Pancreas (tissue), 10 donors: ENCODE results near the gene LMOD1. TPM values are rescaled to one million over a fixed set of nuclear protein-coding genes. Genes with fewer than 3 reads are reported as not detected.

Experiments
- ATAC-seq, 4 donors: fragments of 200-7000 bp; cut with Tn5 transposase; one replicate each; pipeline versions ENCODE4 v1.8.0 to v1.9.1; 2020; ENCODE audit warnings: mild to moderate bottlenecking in 4 of 4, moderate library complexity in 4 of 4
- DNase-seq, 6 donors: peaks; one replicate each; pipeline ENCODE4 v3.0.0-alpha.2; 2020
- FAIRE-seq: peaks from 2 replicates; lab custom pipeline; 2012; peaks lifted over from hg19 to GRCh38; lab: Jason Lieb, UNC
- H3K27ac ChIP-seq, 4 donors: fragments of 200-600 bp; sonication (generic); 1 replicate in 3 of 4; 2 replicates in 1 of 4; pipeline versions ENCODE4 v1.5.0 to v1.8.0; 2020
- H3K27me3 ChIP-seq, 4 donors: fragments of 200-600 bp; one replicate each; pipeline ENCODE4 v1.8.0; 2021
- H3K36me3 ChIP-seq, 3 donors: fragments of 200-600 bp; sonication (generic) in 1 of 3; one replicate each; pipeline versions ENCODE4 v1.5.0 to v1.8.0; 2020 to 2021
- H3K4me1 ChIP-seq, 3 donors: fragments of 200-600 bp; one replicate each; pipeline ENCODE4 v1.8.0; 2021
- H3K4me3 ChIP-seq, 4 donors: fragments of 200-600 bp; sonication (generic) in 2 of 4; one replicate each; pipeline versions ENCODE4 v1.5.0 to v1.8.0; 2020 to 2021
- H3K9me3 ChIP-seq, 4 donors: fragments of 200-600 bp; one replicate each; pipeline ENCODE4 v1.8.0; 2021
- WGBS, 2 donors: extraction: QIAGEN DNeasy Blood & Tissue Kit; methylation state at CpG; one replicate each; pipeline ENCODE4 v1.1.7; 2013; 5-methylcytosine and 5-hydroxymethylcytosine counted together
- intact Hi-C, 3 donors: fragments of 100-400 bp; cut with DNase I; formaldehyde crosslinking; loops; one replicate each; pipeline versions ENCODE4 v1.11.1 to v1.14.2; 2022
- polyA plus RNA-seq, 2 donors: library from polyadenylated mRNA; stranded (reverse); fragments of 200-250 nt; gene quantifications; one replicate each; pipeline ENCODE4 v1.2.3, GENCODE V29; 2013
- total RNA-seq, 6 donors: library from RNA; stranded (reverse); fragmentation: NEBNext Ultra II Directional in 4 of 6; extraction: Animal tissue kit (Norgen Biotek cat#: 25700) in 4 of 6; gene quantifications; one replicate each; pipeline versions ENCODE4 v1.2.1 to v1.2.4, GENCODE V29; 2021 to 2023
- TF ChIP-seq, protein P1 (sequence below), 4 donors: fragments of 200-600 bp; sonication (generic) in 3 of 4; IDR thresholded peaks; one replicate each; pipeline versions ENCODE4 v1.5.0 to v1.8.0; 2021; ENCODE audit warnings: antibody characterized with exemption in 4 of 4
- donor health status: healthy with polysubstance abuse.
- donor health status: DM: no; HTN: no; CAD: no; lungs with moderate emphysema.
- donor health status: DM: no; HTN: no; CAD: no.
- donor health status: control.
- donor health status: control.
- donor health status: Bipolar disorder and iron deficiency.
- donor health status: DM: yes; HTN: yes; CAD: no.
- donor health status: DM: no; HTN: no; CAD: no.
- donor health status: DM: no; HTN: no; CAD: no.
- donor health status: DM: yes; HTN: yes; CAD: no.

LMOD1 gene
- 1 to 10 TPM in 5 of 6 donors, under 1 TPM in 1; 0.67 to 4.5 (median 1.7) TPM for total RNA-seq
- 10 to 100 TPM in 1 of 2 donors, 1 to 10 TPM in 1; 7.1 to 13.6 TPM for polyA plus RNA-seq

DNA sequence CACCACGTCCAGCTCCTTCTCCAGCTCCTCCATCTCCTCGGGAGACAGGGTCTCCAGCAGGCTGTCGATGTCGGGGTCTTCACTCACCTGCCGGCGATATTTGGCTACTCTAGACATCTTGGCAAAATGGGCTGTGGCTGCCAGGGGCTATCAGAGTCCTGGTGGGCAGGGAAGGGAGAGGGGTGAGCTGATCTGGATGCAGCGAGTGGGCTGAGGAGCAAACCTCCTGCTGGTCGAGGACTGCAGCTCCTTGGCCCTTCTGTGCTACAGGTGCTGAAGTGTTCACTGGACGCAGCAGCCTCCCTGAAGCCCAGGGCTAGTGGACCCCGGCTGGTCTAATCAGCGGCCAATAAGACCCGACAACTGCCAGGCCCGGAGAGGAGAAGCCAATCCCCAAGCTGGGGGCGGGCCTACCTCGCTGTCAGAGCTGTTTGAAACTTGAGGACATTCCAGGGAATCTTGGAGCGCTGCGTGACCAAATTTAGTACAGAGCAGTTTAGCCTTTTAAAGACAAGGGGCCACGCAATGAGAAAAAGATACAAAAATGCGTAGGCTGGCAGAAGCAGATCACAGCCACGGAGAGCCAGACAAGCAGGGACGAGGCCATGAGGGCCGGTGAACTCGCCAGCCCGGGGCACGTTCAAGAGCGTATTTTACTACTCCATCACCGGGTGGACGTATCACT, at the start of gene LMOD1:
Gene LMOD1 (minus strand): TSS at position 325 of the 685 bp plus-strand sequence. CDS start 208 bp downstream, at position 117.
- WGBS, 2 donors: 5 to 8% methylated on average over 28 of the region's 28 CpGs
- FAIRE-seq (peak; percentile 49), DNase-seq (peak; percentile 48 to 82 (median 69)), ATAC-seq (peak; percentile 88 to 99 (median 94))
- Histone ChIP-seq H3K36me3 (no peaks in the 10 kb centered on the region), H3K27me3 (peaks cover 0 to 4% (median 0%) of the 10 kb centered on the region in 4 donors), H3K9me3 (no peaks in the 10 kb centered on the region), H3K27ac (peak within 1 kb of the TSS in 1 of 4 donors; percentile 37), H3K4me3 (peak within 1 kb of the TSS in 2 of 4 donors; percentile 12 to 29), H3K4me1 (no peaks in the 10 kb centered on the region)
- TF ChIP-seq, protein P1, sequence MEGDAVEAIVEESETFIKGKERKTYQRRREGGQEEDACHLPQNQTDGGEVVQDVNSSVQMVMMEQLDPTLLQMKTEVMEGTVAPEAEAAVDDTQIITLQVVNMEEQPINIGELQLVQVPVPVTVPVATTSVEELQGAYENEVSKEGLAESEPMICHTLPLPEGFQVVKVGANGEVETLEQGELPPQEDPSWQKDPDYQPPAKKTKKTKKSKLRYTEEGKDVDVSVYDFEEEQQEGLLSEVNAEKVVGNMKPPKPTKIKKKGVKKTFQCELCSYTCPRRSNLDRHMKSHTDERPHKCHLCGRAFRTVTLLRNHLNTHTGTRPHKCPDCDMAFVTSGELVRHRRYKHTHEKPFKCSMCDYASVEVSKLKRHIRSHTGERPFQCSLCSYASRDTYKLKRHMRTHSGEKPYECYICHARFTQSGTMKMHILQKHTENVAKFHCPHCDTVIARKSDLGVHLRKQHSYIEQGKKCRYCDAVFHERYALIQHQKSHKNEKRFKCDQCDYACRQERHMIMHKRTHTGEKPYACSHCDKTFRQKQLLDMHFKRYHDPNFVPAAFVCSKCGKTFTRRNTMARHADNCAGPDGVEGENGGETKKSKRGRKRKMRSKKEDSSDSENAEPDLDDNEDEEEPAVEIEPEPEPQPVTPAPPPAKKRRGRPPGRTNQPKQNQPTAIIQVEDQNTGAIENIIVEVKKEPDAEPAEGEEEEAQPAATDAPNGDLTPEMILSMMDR (IDR thresholded peaks at IDR 0.05): no peak
- intact Hi-C loops: no loop called here

GRCh38 chr1:201990427-201990826, 44.1 kb upstream of the LMOD1 start:
- peaks cover 0 to 11% (median 11%) of the 10 kb centered on the region in 3 donors for H3K36me3 ChIP-seq
- peaks cover 0 to 10% (median 6%) of the 10 kb centered on the region in 3 donors for H3K4me1 ChIP-seq
- TF ChIP-seq, protein P1 (IDR thresholded peaks at IDR 0.05): no peak
- peak overlapping the region in 2 of 4 donors; percentile 34 to 41 for H3K27ac ChIP-seq
- no peaks in the 10 kb centered on the region for H3K9me3 ChIP-seq
- intact Hi-C loops: no loop called here
- no peak for FAIRE-seq
- ATAC-seq: peak; percentile 83 to 96 (median 91)
- DNase-seq: peak in 4 of 6 donors; percentile 58 to 74 (median 66)
- H3K4me3 ChIP-seq: no peak overlapping the region
- no peaks in the 10 kb centered on the region for H3K27me3 ChIP-seq
- 11 to 20% methylated on average over 6 of the region's 6 CpGs for WGBS, 2 donors

DNA sequence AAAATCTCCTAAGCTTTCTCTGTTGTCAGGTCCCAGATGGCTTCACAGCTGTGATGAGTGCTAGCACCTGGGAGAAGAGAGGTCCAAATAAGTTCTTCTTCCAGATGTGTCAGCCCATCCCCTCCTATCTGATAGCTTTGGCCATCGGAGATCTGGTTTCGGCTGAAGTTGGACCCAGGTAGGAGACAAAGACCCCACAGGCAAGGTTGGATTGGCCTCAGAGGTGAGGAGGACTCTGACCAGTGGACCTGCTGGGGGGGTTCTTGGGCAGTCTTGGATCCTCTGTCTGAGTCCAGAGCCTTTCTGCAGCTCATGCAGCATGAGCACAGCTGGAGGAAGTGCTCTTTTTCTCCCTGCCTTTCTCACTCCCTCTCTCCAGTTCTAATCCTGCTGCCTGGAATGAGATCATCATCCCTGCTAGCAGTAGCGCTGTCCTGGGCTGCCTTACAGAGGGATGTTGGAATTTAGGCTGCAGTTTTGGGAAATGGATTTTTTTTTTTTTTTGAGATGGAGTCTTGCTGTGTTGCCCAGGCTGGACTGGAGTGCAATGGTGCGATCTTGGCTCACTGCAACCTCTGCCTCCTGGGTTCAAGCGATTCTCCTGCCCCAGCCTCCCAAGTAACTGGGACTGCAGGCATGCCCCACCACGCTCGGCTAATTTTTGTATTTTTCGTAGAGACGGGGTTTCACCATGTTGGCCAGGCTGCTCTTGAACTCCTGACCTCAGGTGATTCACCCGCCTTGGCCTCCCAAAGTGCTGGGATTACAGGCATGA, 43.2 kb upstream of the LMOD1 start:
- 96 to 97% methylated on average over 10 of the region's 10 CpGs for WGBS, 2 donors
- Histone ChIP-seq H3K27me3 (no peaks in the 10 kb centered on the region), H3K4me1 (peaks cover 0 to 10% (median 6%) of the 10 kb centered on the region in 3 donors), H3K4me3 (no peak overlapping the region), H3K36me3 (peaks cover 0 to 11% (median 11%) of the 10 kb centered on the region in 3 donors), H3K9me3 (no peaks in the 10 kb centered on the region), H3K27ac (peak overlapping the region in 1 of 4 donors; percentile 41)
- no peak for ATAC-seq
- TF ChIP-seq, protein P1 (IDR thresholded peaks at IDR 0.05): no peak
- intact Hi-C loops: no loop called here
- no peak for FAIRE-seq
- no peak for DNase-seq

GRCh38 chr1:201988601-201989000, 42.3 kb upstream of the LMOD1 start:
- ATAC-seq (no peak), FAIRE-seq (no peak), DNase-seq (no peak)
- Histone ChIP-seq H3K9me3 (no peaks in the 10 kb centered on the region), H3K27me3 (no peaks in the 10 kb centered on the region), H3K27ac (no peak overlapping the region), H3K4me1 (peaks cover 0 to 15% (median 6%) of the 10 kb centered on the region in 3 donors), H3K36me3 (peaks cover 0 to 11% (median 11%) of the 10 kb centered on the region in 3 donors), H3K4me3 (no peak overlapping the region)
- 78 to 88% methylated on average over 7 of the region's 7 CpGs for WGBS, 2 donors
- TF ChIP-seq, protein P1 (IDR thresholded peaks at IDR 0.05): no peak
- intact Hi-C loops: no loop called here
